ENCODE data around the gene BORCS5. TPM values are rescaled to one million over a fixed set of nuclear protein-coding genes. Genes with fewer than 3 reads are reported as not detected.
A peak's percentile ranks its signal among the peaks of the same experiment; 100 is the strongest.
"Not testable (repeated sequence)": the region's sequence is repeated elsewhere in the genome, so short reads cannot be mapped to it uniquely, and the experiment has no call there.

Gene BORCS5
- total RNA-seq, 1 experiment from 2014 or later: 17.7 TPM

GRCh38 chr12:12350868-12351463 is 5.9 kb upstream of the BORCS5 start:
- no peak for DNase-seq (ENCODE audit: low spot score)
- Histone ChIP-seq H3K27me3 (replicated peaks; ENCODE audit: insufficient read depth, low read depth, low read length, poor library complexity) (no peaks in the 10 kb centered on the region), H3K9me3 (ENCODE audit: low read depth, low read length, poor library complexity, severe bottlenecking) (no peaks in the 10 kb centered on the region), H3K36me3 (ENCODE audit: insufficient read depth, low read length, poor library complexity, severe bottlenecking) (no peaks in the 10 kb centered on the region), H3K4me1 (ENCODE audit: insufficient read depth, low read length, poor library complexity, severe bottlenecking) (no peaks in the 10 kb centered on the region), H3K27ac (ENCODE audit: low read depth, low read length, poor library complexity, severe bottlenecking) (no peak overlapping the region), H3K4me3 (ENCODE audit: low read depth, low read length, poor library complexity, severe bottlenecking) (peak overlapping the region; percentile 65)
- CTCF ChIA-PET: no interaction called here
- intact Hi-C loops (cut with micrococcal nuclease; ENCODE audit: unreplicated experiment): no loop called here
- TF ChIP-seq, protein P1, sequence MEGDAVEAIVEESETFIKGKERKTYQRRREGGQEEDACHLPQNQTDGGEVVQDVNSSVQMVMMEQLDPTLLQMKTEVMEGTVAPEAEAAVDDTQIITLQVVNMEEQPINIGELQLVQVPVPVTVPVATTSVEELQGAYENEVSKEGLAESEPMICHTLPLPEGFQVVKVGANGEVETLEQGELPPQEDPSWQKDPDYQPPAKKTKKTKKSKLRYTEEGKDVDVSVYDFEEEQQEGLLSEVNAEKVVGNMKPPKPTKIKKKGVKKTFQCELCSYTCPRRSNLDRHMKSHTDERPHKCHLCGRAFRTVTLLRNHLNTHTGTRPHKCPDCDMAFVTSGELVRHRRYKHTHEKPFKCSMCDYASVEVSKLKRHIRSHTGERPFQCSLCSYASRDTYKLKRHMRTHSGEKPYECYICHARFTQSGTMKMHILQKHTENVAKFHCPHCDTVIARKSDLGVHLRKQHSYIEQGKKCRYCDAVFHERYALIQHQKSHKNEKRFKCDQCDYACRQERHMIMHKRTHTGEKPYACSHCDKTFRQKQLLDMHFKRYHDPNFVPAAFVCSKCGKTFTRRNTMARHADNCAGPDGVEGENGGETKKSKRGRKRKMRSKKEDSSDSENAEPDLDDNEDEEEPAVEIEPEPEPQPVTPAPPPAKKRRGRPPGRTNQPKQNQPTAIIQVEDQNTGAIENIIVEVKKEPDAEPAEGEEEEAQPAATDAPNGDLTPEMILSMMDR (conservative IDR thresholded peaks at IDR 0.05; ENCODE audit: low read depth, low read length): no peak
- no peak for TF ChIP-seq EZH2 (IDR thresholded peaks at IDR 0.05; ENCODE audit: borderline replicate concordance, low read depth, low read length, poor library complexity, severe bottlenecking)
- POLR2A ChIA-PET (ENCODE audit: low non-redundant PET): no interaction called here
- no TSS peak for BruUV-seq (replicated peaks)

- H3K4me3 ChIP-seq (ENCODE audit: low read depth, low read length, poor library complexity, severe bottlenecking); DNase-seq (ENCODE audit: low spot score); CTCF ChIA-PET; H3K27me3 ChIP-seq (replicated peaks; ENCODE audit: insufficient read depth, low read depth, low read length, poor library complexity); H3K27ac ChIP-seq (ENCODE audit: low read depth, low read length, poor library complexity, severe bottlenecking); intact Hi-C loops (cut with micrococcal nuclease; ENCODE audit: unreplicated experiment); H3K4me1 ChIP-seq (ENCODE audit: insufficient read depth, low read length, poor library complexity, severe bottlenecking); H3K36me3 ChIP-seq (ENCODE audit: insufficient read depth, low read length, poor library complexity, severe bottlenecking); BruUV-seq (replicated peaks); H3K9me3 ChIP-seq (ENCODE audit: low read depth, low read length, poor library complexity, severe bottlenecking): not testable (repeated sequence)
- POLR2A ChIA-PET (ENCODE audit: low non-redundant PET): interaction anchor here (0.7 to 0.9 kb wide), 2 partner anchors 88 to 171 kb away, joined by 3 to 5 read pairs; no protein-coding TSS in a partner anchor
Observed at GRCh38 chr12:12351468-12352185, 5.3 kb upstream of the BORCS5 start.

DNA sequence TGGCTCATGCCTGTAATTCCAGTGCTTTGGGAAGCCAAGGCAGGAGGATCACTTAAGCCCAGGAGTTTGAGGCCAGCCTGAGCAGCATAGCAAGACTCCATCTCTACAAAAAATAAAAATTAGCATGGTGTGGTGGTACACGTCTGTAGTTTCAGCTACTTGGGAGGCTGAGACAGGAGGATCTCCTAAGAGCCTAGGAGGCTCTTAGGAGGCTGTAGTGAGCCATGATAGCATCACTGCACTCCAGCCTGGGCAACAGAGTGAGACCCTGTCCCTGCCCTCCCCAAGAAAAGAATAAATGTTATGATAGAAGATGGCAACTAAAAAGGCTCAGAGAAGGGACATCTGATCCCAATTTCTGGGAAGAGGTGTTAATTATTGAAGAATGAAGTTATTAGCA is 3.6 kb upstream of the BORCS5 start:
- ChIA-PET POLR2A (ENCODE audit: low non-redundant PET) (no interaction called here), CTCF (no interaction called here)
- H3K9me3 ChIP-seq (ENCODE audit: low read depth, low read length, poor library complexity, severe bottlenecking): no peaks in the 10 kb centered on the region
- no peak overlapping the region for H3K4me3 ChIP-seq (ENCODE audit: low read depth, low read length, poor library complexity, severe bottlenecking)
- H3K4me1 ChIP-seq (ENCODE audit: insufficient read depth, low read length, poor library complexity, severe bottlenecking): peaks cover 7% of the 10 kb centered on the region
- no peak for DNase-seq (ENCODE audit: low spot score)
- no peaks in the 10 kb centered on the region for H3K27me3 ChIP-seq (replicated peaks; ENCODE audit: insufficient read depth, low read depth, low read length, poor library complexity)
- no peaks in the 10 kb centered on the region for H3K36me3 ChIP-seq (ENCODE audit: insufficient read depth, low read length, poor library complexity, severe bottlenecking)
- no peak overlapping the region for H3K27ac ChIP-seq (ENCODE audit: low read depth, low read length, poor library complexity, severe bottlenecking)
- TF ChIP-seq, protein P1 (conservative IDR thresholded peaks at IDR 0.05; ENCODE audit: low read depth, low read length): no peak
- TF ChIP-seq EZH2 (IDR thresholded peaks at IDR 0.05; ENCODE audit: borderline replicate concordance, low read depth, low read length, poor library complexity, severe bottlenecking): no peak
- no TSS peak for BruUV-seq (replicated peaks)
- intact Hi-C loops (cut with micrococcal nuclease; ENCODE audit: unreplicated experiment): no loop called here

GRCh38 chr12:12353807-12354206 is 3.1 kb upstream of the BORCS5 start:
- no peak for DNase-seq (ENCODE audit: low spot score)
- Histone ChIP-seq H3K4me1 (ENCODE audit: insufficient read depth, low read length, poor library complexity, severe bottlenecking) (peaks cover 11% of the 10 kb centered on the region), H3K9me3 (ENCODE audit: low read depth, low read length, poor library complexity, severe bottlenecking) (no peaks in the 10 kb centered on the region), H3K36me3 (ENCODE audit: insufficient read depth, low read length, poor library complexity, severe bottlenecking) (no peaks in the 10 kb centered on the region), H3K27me3 (replicated peaks; ENCODE audit: insufficient read depth, low read depth, low read length, poor library complexity) (no peaks in the 10 kb centered on the region), H3K4me3 (ENCODE audit: low read depth, low read length, poor library complexity, severe bottlenecking) (no peak overlapping the region), H3K27ac (ENCODE audit: low read depth, low read length, poor library complexity, severe bottlenecking) (no peak overlapping the region)
- ChIA-PET CTCF (no interaction called here), POLR2A (ENCODE audit: low non-redundant PET) (no interaction called here)
- intact Hi-C loops (cut with micrococcal nuclease; ENCODE audit: unreplicated experiment): no loop called here
- BruUV-seq (replicated peaks): no TSS peak
- TF ChIP-seq, protein P1 (conservative IDR thresholded peaks at IDR 0.05; ENCODE audit: low read depth, low read length): no peak
- TF ChIP-seq EZH2 (IDR thresholded peaks at IDR 0.05; ENCODE audit: borderline replicate concordance, low read depth, low read length, poor library complexity, severe bottlenecking): no peak

Data from A673 (cell line).